Hepatocyte (in vitro differentiated cells): ENCODE results near the gene ADCY9.

ENCODE experiments used
- EZH2 ChIP-seq: fragments of 200-600 bp; sonication (generic); IDR thresholded peaks from 2 replicates; pipeline ENCODE4 v1.6.1; 2016; ENCODE audit warnings: antibody characterized with exemption, mild to moderate bottlenecking, borderline replicate concordance
- EZH2phosphoT487 ChIP-seq: fragments of 200-600 bp; sonication (generic); IDR thresholded peaks from one replicate; pipeline ENCODE4 v1.6.1; 2018; ENCODE audit warnings: antibody characterized with exemption, mild to moderate bottlenecking, low read depth, moderate library complexity; ENCODE audit not compliant: unreplicated experiment, severe bottlenecking
- TF ChIP-seq, protein P1 (sequence below): fragments of 200-600 bp; sonication (generic); IDR thresholded peaks from 2 replicates; pipeline ENCODE4 v1.5.1; 2016; ENCODE audit warnings: antibody characterized with exemption, mild to moderate bottlenecking; ENCODE audit not compliant: poor library complexity

DNA sequence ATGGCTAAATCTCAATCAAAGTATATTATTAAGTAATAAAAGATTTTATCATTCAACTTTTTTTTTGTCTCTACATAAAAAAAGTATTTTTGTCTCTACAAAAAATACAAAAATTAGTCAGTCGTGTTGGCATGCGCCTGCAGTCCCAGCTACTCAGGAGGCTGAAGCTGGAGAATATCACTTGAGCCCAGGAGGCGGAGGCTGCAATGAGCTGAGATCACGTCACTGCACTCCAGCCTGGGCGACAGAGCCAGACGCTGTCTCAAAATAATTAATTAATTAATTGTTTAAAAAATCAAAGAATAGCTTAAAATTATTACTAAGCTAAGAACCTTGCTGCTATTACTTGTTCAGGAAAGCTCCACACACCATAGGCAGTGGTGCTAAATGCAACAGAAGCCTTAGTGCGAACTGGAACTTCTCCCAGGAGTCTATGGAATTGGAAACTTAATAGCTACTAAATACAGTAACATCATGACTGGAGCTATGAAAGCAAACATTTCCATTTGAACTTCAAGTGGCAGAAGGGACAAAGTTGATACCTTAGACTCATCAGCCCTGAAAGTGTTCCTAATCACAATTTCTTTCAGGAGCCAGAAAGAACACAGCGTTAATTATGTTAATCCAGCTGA is 22.6 kb downstream of the ADCY9 start:
- TF ChIP-seq EZH2phosphoT487, result no peak
- TF ChIP-seq, protein P1, sequence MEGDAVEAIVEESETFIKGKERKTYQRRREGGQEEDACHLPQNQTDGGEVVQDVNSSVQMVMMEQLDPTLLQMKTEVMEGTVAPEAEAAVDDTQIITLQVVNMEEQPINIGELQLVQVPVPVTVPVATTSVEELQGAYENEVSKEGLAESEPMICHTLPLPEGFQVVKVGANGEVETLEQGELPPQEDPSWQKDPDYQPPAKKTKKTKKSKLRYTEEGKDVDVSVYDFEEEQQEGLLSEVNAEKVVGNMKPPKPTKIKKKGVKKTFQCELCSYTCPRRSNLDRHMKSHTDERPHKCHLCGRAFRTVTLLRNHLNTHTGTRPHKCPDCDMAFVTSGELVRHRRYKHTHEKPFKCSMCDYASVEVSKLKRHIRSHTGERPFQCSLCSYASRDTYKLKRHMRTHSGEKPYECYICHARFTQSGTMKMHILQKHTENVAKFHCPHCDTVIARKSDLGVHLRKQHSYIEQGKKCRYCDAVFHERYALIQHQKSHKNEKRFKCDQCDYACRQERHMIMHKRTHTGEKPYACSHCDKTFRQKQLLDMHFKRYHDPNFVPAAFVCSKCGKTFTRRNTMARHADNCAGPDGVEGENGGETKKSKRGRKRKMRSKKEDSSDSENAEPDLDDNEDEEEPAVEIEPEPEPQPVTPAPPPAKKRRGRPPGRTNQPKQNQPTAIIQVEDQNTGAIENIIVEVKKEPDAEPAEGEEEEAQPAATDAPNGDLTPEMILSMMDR, result no peak
- no peak for TF ChIP-seq EZH2
